ENCODE results near the gene FAM236B. TPM values are rescaled to one million over a fixed set of nuclear protein-coding genes. Genes with fewer than 3 reads are reported as not detected.

The FAM236B gene
- total RNA-seq, 1 experiment from 2014 or later: not detected

Other genes with a start within 250 kb of the FAM236B start
- gene HDAC8, start 209.8 kb downstream of the FAM236B start, total RNA-seq (2014; rRNA removed; shearing (Covaris generic)): 16.6 and 16.7 TPM in 2 replicates
- 7.1 and 10.5 TPM in 2 replicates for gene PHKA1, start 68.4 kb downstream of the FAM236B start, total RNA-seq (2014; rRNA removed; shearing (Covaris generic))
- not detected in 2 replicates for gene DMRTC1B, start 5.8 kb downstream of the FAM236B start, total RNA-seq (2014; rRNA removed; shearing (Covaris generic))
- not detected in 2 replicates for gene FAM236D, start 25.6 kb upstream of the FAM236B start, total RNA-seq (2014; rRNA removed; shearing (Covaris generic))
- not detected in 2 replicates for gene FAM236C, start 130.0 kb upstream of the FAM236B start, total RNA-seq (2014; rRNA removed; shearing (Covaris generic))
- gene FAM236A, start 155.5 kb upstream of the FAM236B start, total RNA-seq (2014; rRNA removed; shearing (Covaris generic)): not detected in 2 replicates
- gene DMRTC1, start 161.2 kb upstream of the FAM236B start, total RNA-seq (2014; rRNA removed; shearing (Covaris generic)): not detected in 2 replicates
- 0.11 and 0.17 TPM in 2 replicates for gene PABPC1L2B, start 220.3 kb upstream of the FAM236B start, total RNA-seq (2014; rRNA removed; shearing (Covaris generic))

Measured in H7 (cell line).